Astrocyte of the spinal cord (primary cell): ENCODE data around the gene GRID2.

Experiments
- DNase-seq: peaks from one replicate; pipeline ENCODE4 v3.0.0; 2011; ENCODE audit warnings: low read depth, low spot score
- H3K4me3 ChIP-seq: 2 replicates; pipeline ENCODE4 v1.5.1; 2011; ENCODE audit warnings: low read depth, mild to moderate bottlenecking, low read length, moderate library complexity
- CTCF ChIP-seq: IDR thresholded peaks from 2 replicates; pipeline ENCODE4 v1.5.1; 2012; ENCODE audit warnings: low read depth, mild to moderate bottlenecking, low read length, inconsistent platforms
- in situ Hi-C: cut with HindIII; loops from 2 replicates; pipeline ENCODE4 v1.10.0; 2017; ENCODE audit warnings: low sequenced_read_pairs

The GRID2 gene

GRCh38 chr4:93810340-93810992 lies 1506.7 kb downstream of the GRID2 start:
- in situ Hi-C loops, result no loop called here
- DNase-seq, result peak; percentile 38
- H3K4me3 ChIP-seq, result no peak overlapping the region
- TF ChIP-seq CTCF, result no peak

- in situ Hi-C loops, result no loop called here
- DNase-seq, result no peak
- no peak for TF ChIP-seq CTCF
- H3K4me3 ChIP-seq, result no peak overlapping the region
Observed at GRCh38 chr4:93813092-93813491, 1509.3 kb downstream of the GRID2 start.

- TF ChIP-seq CTCF, result no peak
- no peak overlapping the region for H3K4me3 ChIP-seq
- no peak for DNase-seq
- in situ Hi-C loops, result no loop called here
Observed at GRCh38 chr4:93814141-93814540, 1510.4 kb downstream of the GRID2 start.

GRCh38 chr4:93814722-93815121 lies 1511.0 kb downstream of the GRID2 start:
- in situ Hi-C loops, result no loop called here
- TF ChIP-seq CTCF, result no peak
- no peak overlapping the region for H3K4me3 ChIP-seq
- no peak for DNase-seq
